ENCODE results near the gene PLXNB3.
"Not testable (repeated sequence)": the region's sequence is repeated elsewhere in the genome, so short reads cannot be mapped to it uniquely, and the experiment has no call there.

PLXNB3 gene

DNA sequence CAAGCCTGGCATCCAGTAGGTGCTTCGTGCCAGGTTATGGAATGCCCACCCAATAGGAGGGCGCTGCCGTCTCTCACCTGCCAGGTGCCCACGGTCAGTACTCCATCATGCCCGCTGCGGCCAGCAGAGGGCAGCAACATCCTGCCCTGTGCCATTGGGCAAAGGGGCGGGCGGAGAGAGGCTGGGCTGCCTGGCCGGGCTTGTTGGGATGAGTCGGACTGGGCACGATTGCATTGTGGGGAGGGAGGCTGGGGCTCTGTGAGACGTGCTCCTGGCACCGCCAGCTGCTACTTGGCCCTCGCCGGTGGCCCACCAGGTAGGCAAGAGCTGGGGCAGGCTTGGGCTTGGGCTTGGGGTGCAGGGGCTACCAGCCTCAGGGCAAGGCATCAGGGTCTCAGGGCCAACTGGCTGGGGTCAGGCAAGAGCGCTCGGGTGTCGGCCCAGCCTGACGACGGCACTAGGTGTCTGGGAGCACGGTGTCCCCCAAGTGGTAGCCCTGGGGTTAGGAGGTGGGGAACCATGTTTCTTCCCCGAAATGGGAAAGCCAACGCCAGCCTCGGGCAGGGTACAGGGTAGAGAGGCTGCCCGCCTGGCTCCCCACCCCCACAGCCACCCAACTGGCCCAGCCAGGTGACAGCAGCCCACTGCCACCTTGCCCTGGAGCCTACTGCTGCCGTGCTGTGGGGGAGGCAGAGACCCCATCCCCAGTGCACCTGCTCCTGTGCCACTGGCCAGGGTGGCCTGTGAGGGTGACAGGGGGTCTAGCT, at the start of gene PLXNB3:
Gene PLXNB3 (plus strand): TSS at position 261 of the 767 bp plus-strand sequence. CDS start 1,287 bp downstream, outside the sequence.
- DNase-seq (ENCODE audit: low read depth), result no peak

DNA sequence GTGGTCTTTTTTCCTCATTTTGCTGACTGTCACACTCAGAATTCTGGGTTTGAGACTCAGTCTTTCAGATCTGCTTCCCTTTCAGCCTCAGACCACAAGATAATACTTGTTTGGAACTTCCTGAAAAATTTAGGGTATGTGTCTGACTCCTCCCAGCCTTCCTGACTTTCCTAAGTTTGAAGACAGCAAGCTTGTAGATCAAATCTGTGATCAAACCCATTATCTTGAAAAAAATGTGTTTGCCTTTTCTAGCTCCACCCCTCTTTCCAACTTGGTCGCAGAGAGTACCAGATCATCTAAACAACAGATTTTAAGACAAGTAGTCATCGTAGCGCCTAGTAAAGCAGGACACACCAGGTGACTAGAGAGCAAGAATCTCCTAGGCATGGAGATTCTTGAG, 49.8 kb upstream of the PLXNB3 start:
- no peak for DNase-seq (ENCODE audit: low read depth)

DNA sequence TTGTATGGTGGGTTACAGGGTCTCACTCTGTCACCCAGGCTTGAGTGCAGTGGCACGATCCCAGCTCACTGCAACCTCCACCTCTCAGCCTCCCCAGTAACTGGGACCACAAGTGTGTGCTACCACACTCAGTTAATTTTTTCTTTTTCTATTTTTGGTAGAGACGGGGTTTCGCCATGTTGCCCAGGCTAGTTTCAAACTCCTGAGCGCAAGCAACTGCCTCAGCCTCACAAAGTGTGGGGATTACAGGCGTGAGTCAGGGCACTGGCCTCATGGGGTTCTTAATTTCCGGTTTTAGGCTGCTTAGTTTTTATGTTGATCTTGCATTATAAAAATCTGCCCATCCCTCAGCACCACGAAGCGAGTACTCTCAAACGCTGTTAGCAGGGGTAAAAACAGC, 46.6 kb upstream of the PLXNB3 start:
- no peak for DNase-seq (ENCODE audit: low read depth)

DNA sequence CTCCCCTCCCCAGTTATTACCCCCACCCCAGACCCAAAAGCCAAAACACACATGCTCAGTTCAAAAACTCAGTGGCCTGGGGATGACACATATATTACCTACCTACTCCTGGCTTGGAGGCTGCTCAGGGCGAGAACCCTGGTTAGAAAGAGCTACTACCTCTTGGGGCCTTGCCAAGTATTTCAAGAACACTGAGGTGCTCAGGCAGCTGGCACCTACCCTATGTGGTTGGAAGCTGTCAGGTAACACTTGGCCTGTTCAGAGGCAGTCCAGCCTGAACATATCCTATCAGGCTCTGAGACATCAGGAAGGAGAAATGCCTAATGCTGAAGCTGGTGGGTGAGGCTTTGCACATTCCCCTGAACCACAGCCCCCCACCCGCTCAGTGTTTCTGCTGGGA, 44.8 kb upstream of the PLXNB3 start:
- no peak for DNase-seq (ENCODE audit: low read depth)

DNA sequence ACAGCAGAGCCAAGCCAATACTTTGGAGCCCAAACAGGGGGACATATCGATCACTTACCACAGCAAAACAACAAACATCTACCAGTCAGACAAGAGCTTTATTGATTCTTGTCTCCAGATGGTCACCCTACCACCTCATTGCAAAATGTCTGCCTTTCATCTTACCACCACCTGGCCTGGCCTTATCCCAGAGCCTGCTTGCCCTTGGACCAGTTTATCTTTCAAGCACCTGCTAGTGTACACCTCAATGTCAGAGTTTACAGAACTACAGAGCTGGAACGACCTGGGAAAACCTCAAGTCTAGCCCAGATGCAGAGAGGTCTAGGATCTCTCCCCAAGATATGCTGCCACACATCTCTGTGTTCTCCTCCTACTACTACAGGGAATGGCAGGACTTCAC, 44.3 kb upstream of the PLXNB3 start:
- no peak for DNase-seq (ENCODE audit: low read depth)

DNA sequence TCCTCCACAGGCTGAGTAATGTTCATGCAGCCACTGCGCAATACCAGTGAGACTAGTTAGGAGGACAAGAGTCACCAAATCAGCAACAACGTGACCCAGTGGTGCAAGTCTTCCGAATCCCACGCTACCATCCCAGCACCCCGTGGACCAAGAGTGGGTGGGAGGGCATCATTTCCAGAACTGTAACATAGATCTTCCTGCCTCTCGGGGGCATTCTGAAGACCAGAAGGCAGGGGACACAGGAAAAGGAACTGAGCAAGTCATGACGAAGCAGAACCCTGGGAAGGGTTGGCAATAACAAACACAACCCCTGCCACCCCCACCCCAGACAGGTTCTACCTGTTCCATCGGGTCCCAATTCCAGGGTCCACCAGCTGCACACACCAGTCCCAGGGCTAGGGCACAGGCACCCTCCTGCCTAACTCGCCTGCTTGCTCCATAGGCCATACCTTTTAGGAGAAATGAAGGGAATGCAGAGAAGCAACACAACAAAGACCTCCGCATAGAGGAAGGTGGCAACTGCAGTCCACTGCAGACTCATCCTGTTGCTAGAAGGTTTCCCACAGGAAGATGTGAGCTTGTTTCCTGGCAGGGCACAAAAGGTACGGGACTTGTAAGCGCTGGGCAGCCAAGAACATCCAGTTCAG, 41.2 kb upstream of the PLXNB3 start:
- no peak for DNase-seq (ENCODE audit: low read depth)

DNA sequence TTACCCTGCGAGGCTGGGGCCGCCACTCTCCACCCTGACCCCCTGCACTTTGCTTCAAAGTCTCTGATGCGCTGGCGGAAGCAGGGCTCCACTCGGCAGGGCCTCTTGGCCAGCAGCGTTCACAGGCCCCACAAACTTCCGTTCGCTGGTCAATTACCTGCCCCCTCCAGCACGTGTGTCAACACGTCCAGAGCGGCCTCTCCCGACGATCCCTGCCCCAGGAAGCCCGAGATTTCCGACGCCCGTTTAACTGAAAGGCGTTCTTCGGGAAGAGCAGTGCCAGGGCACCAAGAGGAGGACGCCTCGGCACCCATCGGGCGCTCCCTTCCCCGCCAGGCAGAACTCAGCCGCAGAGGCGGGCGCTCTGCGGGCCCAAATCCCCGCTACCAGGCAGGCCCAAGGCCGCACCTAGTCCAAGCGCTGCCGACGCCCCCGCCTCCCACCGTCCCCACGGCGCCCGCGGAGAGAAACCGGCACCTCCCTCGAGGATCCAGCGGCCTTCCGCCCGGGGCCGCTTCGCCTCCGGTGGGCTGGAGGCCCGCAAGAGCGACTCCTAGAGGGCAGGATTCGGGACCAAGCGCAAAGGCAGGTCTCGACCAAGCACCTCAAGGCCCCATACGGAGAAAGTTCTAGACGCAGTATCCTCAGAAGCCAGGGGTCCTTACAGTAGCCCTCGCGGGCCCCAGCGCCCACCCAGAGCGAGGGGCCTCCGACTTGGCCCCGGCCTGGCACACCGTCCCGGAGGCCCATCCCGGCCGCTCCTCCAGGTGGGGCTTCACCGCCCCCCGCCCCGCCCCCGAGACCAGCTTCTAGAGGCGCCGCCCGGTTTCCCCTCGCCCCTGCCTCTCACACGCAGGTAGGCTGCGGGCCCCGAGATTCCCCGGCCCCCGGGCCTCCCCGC, 40.4 kb upstream of the PLXNB3 start:
- DNase-seq (ENCODE audit: low read depth), result peak; percentile 17

DNA sequence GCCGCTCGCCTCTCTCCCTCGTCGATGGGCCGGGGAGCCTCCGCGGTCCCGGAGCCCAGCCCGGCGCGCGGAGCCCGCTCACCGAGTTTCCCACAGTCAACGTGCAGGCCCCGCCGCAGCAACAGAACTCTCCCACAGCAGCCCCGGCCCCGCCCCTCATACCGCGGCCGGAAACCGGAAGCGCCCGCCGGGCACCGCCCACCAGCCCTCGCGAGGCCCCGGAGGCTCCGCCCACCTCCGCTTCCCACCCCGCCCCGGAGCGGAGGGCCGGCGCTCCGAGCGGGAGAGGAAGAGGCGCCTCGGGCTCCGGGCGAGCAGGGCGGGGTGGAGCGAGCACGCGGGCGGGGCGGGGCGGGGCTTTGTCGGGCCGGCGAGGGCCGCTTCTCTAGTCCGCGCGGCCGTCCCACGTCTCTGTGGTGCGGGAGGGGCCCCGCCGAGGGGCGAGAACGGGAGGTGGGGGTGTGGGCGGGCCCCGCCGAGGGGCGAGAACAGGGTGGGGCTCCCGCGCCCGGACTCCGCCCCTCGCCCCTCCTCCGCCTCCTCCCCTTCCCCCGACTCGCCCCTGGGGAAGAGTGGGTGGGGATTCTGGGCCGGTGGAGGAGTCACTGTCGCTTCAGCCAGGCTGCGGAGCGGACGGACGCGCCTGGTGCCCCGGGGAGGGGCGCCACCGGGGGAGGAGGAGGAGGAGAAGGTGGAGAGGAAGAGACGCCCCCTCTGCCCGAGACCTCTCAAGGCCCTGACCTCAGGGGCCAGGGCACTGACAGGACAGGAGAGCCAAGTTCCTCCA, 39.6 kb upstream of the PLXNB3 start, which contains the start of the genes ABCD1 and BCAP31:
Gene ABCD1 (plus strand): TSS at position 605 of the 787 bp plus-strand sequence. CDS start 411 bp downstream, outside the sequence.
Gene BCAP31 (minus strand): TSS at position 136 of the 787 bp plus-strand sequence. CDS start 1,143 bp downstream, outside the sequence.
- DNase-seq (ENCODE audit: low read depth), result peak; percentile 55

DNA sequence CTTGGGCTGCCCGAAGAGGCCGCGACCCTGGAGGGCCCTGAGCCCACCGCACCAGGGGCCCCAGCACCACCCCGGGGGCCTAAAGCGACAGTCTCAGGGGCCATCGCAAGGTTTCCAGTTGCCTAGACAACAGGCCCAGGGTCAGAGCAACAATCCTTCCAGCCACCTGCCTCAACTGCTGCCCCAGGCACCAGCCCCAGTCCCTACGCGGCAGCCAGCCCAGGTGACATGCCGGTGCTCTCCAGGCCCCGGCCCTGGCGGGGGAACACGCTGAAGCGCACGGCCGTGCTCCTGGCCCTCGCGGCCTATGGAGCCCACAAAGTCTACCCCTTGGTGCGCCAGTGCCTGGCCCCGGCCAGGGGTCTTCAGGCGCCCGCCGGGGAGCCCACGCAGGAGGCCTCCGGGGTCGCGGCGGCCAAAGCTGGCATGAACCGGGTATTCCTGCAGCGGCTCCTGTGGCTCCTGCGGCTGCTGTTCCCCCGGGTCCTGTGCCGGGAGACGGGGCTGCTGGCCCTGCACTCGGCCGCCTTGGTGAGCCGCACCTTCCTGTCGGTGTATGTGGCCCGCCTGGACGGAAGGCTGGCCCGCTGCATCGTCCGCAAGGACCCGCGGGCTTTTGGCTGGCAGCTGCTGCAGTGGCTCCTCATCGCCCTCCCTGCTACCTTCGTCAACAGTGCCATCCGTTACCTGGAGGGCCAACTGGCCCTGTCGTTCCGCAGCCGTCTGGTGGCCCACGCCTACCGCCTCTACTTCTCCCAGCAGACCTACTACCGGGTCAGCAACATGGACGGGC, 38.8 kb upstream of the PLXNB3 start:
- no peak for DNase-seq (ENCODE audit: low read depth)

DNA sequence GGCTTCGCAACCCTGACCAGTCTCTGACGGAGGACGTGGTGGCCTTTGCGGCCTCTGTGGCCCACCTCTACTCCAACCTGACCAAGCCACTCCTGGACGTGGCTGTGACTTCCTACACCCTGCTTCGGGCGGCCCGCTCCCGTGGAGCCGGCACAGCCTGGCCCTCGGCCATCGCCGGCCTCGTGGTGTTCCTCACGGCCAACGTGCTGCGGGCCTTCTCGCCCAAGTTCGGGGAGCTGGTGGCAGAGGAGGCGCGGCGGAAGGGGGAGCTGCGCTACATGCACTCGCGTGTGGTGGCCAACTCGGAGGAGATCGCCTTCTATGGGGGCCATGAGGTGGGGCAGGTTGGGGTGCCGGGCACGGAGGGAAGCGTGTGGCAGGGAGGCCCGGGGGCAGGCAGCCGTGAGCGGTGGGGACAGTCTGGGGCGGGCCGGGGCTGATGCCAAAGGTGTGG, 38.2 kb upstream of the PLXNB3 start:
- no peak for DNase-seq (ENCODE audit: low read depth)

DNA sequence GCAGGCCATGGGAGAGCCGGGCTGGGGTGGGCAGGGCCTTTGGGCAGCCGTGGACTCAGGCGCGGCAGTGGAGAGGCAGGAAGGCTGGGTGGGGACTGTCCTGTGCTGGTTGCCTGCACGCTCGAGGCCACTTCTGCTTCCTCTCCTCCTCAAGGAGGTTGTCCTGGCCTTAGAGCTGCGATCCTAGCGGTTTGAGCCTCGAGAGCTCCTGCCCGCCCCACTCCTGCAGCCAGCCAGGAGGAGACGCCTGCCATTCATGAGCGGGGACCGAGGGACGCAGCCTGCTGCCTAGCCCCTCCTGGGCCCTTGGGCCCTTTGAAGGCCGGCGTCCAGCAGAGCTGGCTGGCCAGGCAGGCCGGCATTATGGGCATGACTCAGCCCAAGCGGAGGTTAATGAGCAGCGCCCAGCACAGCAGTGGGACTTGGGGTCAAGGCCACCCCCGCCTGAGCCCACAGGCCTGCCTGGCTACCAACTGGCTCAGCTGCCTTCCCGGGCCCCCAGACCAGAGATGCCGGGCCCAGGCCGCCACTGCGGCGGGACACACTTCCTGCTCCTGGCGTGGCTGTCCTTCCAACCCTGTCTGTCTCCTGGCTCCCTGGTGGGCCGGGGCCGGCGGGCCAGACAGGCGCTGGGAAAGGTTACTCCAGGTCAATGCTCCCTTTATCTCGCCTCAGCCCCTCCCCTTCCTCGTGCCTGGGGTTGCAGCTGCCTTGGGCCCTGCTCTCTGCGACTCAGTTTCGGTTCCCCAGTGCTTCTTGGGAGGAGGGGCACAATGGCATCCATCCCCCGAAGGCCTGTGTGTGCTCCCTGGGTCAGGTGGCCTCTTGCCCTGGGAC, 37.5 kb upstream of the PLXNB3 start:
- DNase-seq (ENCODE audit: low read depth), result no peak

DNA sequence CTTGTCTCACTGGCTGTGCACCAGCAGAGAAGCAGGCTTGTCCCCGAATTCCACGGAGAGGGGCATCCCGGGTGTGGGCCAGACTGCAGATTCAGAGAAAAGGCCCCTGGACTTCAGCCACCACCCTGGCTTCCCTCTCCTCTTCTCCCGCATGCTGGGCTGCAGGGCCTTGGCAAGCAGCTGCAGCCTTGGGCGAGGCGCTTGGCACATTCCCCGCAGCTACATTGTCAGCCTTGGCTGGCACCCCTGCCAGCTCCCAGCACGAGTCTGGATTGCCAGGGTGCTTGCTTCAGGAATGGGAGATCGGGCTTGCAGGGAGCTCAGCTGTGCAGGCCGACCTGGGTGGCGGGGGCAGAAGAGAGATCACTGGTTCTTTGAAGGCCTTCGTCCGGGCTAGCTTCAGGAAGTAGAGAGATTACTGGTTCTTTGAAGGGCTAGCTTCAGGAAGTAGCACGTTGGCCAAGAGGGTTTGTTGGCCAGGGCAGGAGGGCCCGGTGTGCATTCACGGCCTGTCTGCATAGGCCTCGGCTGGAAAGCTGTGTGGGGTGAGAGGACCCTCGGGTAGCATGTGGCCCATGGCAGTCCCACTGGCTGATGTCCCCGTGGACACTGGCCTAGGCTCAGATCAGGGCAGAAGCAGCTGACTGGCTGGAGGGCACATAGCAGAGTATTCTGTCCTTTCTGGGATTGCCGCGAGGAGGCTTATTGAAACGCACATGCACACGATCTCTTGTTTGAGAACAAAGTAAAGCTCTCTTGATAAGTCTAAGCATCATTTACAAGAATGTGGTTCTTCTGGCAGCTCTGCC, 36.7 kb upstream of the PLXNB3 start:
- DNase-seq (ENCODE audit: low read depth), result no peak

DNA sequence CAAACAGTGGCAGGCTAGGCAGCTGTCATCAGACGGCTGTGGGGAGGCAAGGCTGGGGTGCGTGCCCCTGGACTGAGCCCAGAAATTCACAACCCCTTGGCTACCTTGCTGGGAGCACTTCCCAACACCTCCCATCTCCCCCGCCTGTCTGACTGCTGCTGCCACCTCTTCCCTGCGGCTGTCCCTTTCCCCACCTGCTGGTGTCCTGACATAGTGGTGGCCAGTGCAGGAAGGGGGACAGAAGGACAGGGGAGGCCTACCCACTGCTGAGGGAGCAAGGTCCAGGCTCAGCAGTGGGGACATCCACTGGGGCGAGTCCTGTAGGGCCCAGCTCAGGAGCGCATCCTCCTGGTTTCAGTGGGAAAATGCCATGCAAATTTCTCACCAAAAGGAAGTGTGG, 36.0 kb upstream of the PLXNB3 start:
- no peak for DNase-seq (ENCODE audit: low read depth)

DNA sequence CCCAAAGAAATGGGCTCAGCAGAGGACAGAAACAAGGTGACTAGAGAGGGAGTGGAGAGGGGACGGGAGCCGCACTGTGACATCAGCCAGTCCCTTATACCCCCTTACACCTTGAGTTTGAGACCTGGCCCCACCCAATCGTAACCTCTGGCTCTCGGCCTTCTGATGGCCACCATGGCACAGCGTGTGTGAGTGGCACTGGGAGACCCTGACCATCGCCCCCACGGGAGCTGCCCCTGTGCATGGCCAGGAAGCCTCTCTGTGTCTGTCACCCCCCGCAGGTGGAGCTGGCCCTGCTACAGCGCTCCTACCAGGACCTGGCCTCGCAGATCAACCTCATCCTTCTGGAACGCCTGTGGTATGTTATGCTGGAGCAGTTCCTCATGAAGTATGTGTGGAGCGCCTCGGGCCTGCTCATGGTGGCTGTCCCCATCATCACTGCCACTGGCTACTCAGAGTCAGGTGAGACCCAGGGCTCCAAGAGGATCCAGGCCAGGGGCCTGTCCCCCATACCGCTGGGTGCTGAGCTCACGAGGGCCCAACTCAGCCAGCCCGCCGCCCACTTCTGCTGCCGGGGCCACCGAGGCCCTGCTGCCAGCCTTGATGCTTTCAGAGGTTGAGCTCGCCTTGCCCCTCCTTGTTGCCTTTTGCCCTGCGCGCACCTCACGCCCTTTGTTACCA, 35.0 kb upstream of the PLXNB3 start:
- DNase-seq (ENCODE audit: low read depth), result no peak

DNA sequence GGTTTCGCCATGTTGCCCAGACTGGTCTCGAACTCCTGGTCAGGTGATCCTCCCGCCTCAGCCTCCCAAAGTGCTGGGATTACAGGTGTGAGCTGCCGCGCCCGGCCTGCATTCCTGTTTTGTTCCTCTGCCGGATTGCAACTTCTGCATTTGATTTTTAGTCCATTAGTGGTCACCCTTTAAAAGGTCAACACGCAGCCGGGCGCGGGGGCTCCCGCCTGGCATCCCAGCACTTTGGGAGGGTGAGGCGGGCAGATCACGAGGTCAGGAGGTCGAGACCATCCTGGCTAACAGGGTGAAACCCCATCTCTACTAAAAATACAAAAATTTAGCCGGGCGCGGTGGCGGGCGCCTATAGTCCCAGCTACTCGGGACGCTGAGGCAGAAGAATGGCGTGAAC, 33.9 kb upstream of the PLXNB3 start:
- not testable (repeated sequence) for DNase-seq (ENCODE audit: low read depth)

DNA sequence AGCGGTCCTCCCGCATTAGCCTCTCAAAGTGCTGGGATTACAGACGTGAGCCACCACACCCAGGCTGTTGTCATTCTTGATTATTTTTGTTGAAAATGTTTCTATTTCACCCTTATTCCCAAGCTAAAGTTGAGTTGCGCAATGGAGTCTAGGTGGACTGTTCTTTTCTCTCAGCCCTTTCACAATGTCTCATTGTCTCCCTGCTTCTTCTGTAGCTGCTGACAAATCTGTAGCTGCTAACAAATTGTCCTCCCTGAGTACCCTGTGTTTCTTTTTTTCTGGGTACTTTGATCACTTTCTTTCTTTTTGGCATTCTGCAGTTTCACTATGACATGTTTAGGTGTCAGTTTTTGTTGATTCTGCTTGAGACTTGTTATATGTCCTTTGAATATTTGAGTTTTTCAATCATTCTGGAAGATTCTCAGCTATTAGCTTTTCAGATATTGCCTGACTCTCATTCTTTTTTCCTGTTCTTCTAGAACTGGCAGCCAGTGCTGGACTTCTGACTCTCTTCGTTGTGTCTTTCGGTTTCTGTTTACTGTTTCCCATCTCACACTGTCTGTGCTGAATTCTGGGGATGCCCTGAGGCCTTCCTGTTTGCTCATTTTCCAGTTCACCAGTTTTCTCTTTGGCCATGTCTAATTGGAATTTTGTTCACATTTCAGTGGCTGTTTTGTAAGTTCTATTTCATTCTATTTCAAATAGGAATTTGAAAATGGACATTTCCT, 32.8 kb upstream of the PLXNB3 start:
- DNase-seq (ENCODE audit: low read depth), result no peak

DNA sequence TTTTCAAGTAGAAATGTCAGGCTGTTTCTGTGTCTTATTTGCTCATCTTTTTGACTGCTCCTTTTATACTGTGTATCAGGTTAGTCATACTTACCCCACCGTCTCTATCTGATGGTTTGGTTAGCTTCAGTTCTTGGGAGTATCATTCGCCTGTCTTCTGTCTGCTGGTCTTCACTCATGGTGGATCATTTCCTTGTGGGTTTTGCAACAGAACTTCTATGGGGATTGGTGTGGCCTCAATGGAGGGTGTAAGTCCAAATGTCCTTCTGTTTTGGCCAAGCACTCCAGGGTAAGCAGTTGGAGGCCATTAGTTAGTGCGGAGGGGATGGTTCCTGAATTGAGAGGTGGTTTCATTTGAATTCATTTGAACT, 32.2 kb upstream of the PLXNB3 start:
- DNase-seq (ENCODE audit: low read depth), result no peak

DNA sequence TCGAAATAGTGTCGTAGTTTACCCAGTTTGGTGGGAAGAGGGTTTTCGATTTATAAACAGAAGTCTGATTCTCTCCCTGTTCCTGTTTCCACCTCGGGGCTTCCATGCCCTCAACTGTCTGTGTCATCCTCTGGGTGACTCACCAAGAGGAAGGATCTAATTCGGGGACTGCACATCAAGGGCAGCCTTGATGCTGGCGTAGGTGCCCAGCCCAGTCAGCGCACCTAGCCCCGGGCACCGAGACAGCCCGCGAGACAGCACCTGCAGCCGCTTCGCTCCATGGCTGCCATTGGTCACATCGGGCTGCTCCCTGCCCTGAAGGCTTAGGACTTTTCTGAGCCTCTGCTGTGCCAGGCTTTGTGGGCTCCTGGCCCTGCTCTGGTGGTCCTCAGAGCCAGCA, 31.6 kb upstream of the PLXNB3 start:
- no peak for DNase-seq (ENCODE audit: low read depth)

Data from HS-27A (cell line).